ENCODE results near the gene DNAJA4. TPM values are rescaled to one million over a fixed set of nuclear protein-coding genes. Genes with fewer than 3 reads are reported as not detected.

Gene DNAJA4
- total RNA-seq, 2 experiments from 2014 or later: 26.0 to 28.5 TPM

GRCh38 chr15:78317145-78317836 lies 52.9 kb downstream of the DNAJA4 start:
- POLR2A ChIA-PET: interaction anchor here (0.6 to 1.0 kb wide), 2 partner anchors 22 to 52 kb away, joined by 3 read pairs; no protein-coding TSS in a partner anchor
- Mint-ChIP-seq H3K4me1 (no peaks in the 10 kb centered on the region), H3K27me3 (peaks cover 6% of the 10 kb centered on the region), H3K9me3 (no peaks in the 10 kb centered on the region), H3K27ac (no peak overlapping the region), H3K36me3 (no peaks in the 10 kb centered on the region), H3K4me3 (no peak overlapping the region)
- ATAC-seq (ENCODE audit: low read depth) (no peak), DNase-seq (no peak)

GRCh38 chr15:78319588-78319987 lies 55.2 kb downstream of the DNAJA4 start:
- POLR2A ChIA-PET: no interaction called here
- Mint-ChIP-seq H3K4me1 (no peaks in the 10 kb centered on the region), H3K9me3 (no peaks in the 10 kb centered on the region), H3K27me3 (peaks cover 6% of the 10 kb centered on the region), H3K36me3 (no peaks in the 10 kb centered on the region), H3K27ac (no peak overlapping the region), H3K4me3 (no peak overlapping the region)
- DNase-seq: no peak
- no peak for ATAC-seq (ENCODE audit: low read depth)

- no peak overlapping the region for H3K27ac Mint-ChIP-seq
- DNase-seq (no peak), ATAC-seq (ENCODE audit: low read depth) (no peak)
- POLR2A ChIA-PET: interaction anchor here (1.2 kb wide), 1 partner anchor 21 kb away, joined by 3 read pairs; the partner anchor contains the start of gene SKIC8
- peaks cover 11% of the 10 kb centered on the region for H3K27me3 Mint-ChIP-seq
- no peaks in the 10 kb centered on the region for H3K9me3 Mint-ChIP-seq
- no peaks in the 10 kb centered on the region for H3K4me1 Mint-ChIP-seq
- no peak overlapping the region for H3K4me3 Mint-ChIP-seq
- H3K36me3 Mint-ChIP-seq: no peaks in the 10 kb centered on the region
These were observed 55.8 kb downstream of the DNAJA4 start for GRCh38 chr15:78320183-78320582.

GRCh38 chr15:78321041-78321570 lies 56.7 kb downstream of the DNAJA4 start:
- ATAC-seq (ENCODE audit: low read depth) (no peak), DNase-seq (no peak)
- H3K4me1 Mint-ChIP-seq: no peaks in the 10 kb centered on the region
- H3K36me3 Mint-ChIP-seq: no peaks in the 10 kb centered on the region
- POLR2A ChIA-PET: interaction anchor here (0.6 to 1.2 kb wide), 2 partner anchors 22 to 159 kb away, joined by 3 read pairs; partner anchors contain the start of gene SKIC8
- peaks cover 12% of the 10 kb centered on the region for H3K27me3 Mint-ChIP-seq
- no peak overlapping the region for H3K4me3 Mint-ChIP-seq
- no peak overlapping the region for H3K27ac Mint-ChIP-seq
- no peaks in the 10 kb centered on the region for H3K9me3 Mint-ChIP-seq

GRCh38 chr15:78321786-78322185 lies 57.4 kb downstream of the DNAJA4 start:
- ATAC-seq (ENCODE audit: low read depth) (no peak), DNase-seq (no peak)
- POLR2A ChIA-PET: interaction anchor here (0.6 kb wide), 1 partner anchor 160 kb away, joined by 3 read pairs; no protein-coding TSS in a partner anchor
- Mint-ChIP-seq H3K4me1 (no peaks in the 10 kb centered on the region), H3K4me3 (no peak overlapping the region), H3K27ac (no peak overlapping the region), H3K36me3 (no peaks in the 10 kb centered on the region), H3K27me3 (peaks cover 12% of the 10 kb centered on the region), H3K9me3 (no peaks in the 10 kb centered on the region)

- Mint-ChIP-seq H3K4me3 (no peak overlapping the region), H3K27me3 (peaks cover 12% of the 10 kb centered on the region), H3K27ac (no peak overlapping the region), H3K4me1 (no peaks in the 10 kb centered on the region), H3K36me3 (no peaks in the 10 kb centered on the region), H3K9me3 (no peaks in the 10 kb centered on the region)
- POLR2A ChIA-PET: no interaction called here
- no peak for ATAC-seq (ENCODE audit: low read depth)
- DNase-seq: no peak
These were observed 57.9 kb downstream of the DNAJA4 start for GRCh38 chr15:78322243-78322642.

- no peak overlapping the region for H3K27ac Mint-ChIP-seq
These were observed 58.6 kb downstream of the DNAJA4 start for GRCh38 chr15:78322724-78323521.

GRCh38 chr15:78323693-78324092 lies 59.3 kb downstream of the DNAJA4 start:
- ATAC-seq (ENCODE audit: low read depth): no peak
- DNase-seq: no peak
- no peak overlapping the region for H3K27ac Mint-ChIP-seq
- no peaks in the 10 kb centered on the region for H3K9me3 Mint-ChIP-seq
- H3K27me3 Mint-ChIP-seq: peaks cover 12% of the 10 kb centered on the region
- H3K4me3 Mint-ChIP-seq: no peak overlapping the region
- POLR2A ChIA-PET: no interaction called here
- H3K4me1 Mint-ChIP-seq: no peaks in the 10 kb centered on the region
- H3K36me3 Mint-ChIP-seq: no peaks in the 10 kb centered on the region

More at GRCh38 chr15:78322724-78323521, 58.6 kb downstream of the DNAJA4 start:
- H3K4me3 Mint-ChIP-seq: no peak overlapping the region
- peaks cover 12% of the 10 kb centered on the region for H3K27me3 Mint-ChIP-seq
- no peaks in the 10 kb centered on the region for H3K9me3 Mint-ChIP-seq
- no peaks in the 10 kb centered on the region for H3K4me1 Mint-ChIP-seq
- POLR2A ChIA-PET: no interaction called here
- DNase-seq (no peak), ATAC-seq (ENCODE audit: low read depth) (no peak)
- H3K36me3 Mint-ChIP-seq: no peaks in the 10 kb centered on the region

- H3K9me3 Mint-ChIP-seq: no peaks in the 10 kb centered on the region
- H3K27ac Mint-ChIP-seq: no peak overlapping the region
- no peaks in the 10 kb centered on the region for H3K36me3 Mint-ChIP-seq
- peaks cover 12% of the 10 kb centered on the region for H3K27me3 Mint-ChIP-seq
- H3K4me1 Mint-ChIP-seq: no peaks in the 10 kb centered on the region
- POLR2A ChIA-PET: no interaction called here
- DNase-seq (no peak), ATAC-seq (ENCODE audit: low read depth) (no peak)
- no peak overlapping the region for H3K4me3 Mint-ChIP-seq
These were observed 59.8 kb downstream of the DNAJA4 start for GRCh38 chr15:78324144-78324543.

GRCh38 chr15:78325092-78325843 lies 60.9 kb downstream of the DNAJA4 start:
- Mint-ChIP-seq H3K27ac (no peak overlapping the region), H3K4me1 (no peaks in the 10 kb centered on the region), H3K36me3 (no peaks in the 10 kb centered on the region), H3K9me3 (no peaks in the 10 kb centered on the region), H3K4me3 (no peak overlapping the region), H3K27me3 (peaks cover 10% of the 10 kb centered on the region)
- no peak for ATAC-seq (ENCODE audit: low read depth)
- POLR2A ChIA-PET: no interaction called here
- no peak for DNase-seq

GRCh38 chr15:78327466-78327865 lies 63.1 kb downstream of the DNAJA4 start:
- Mint-ChIP-seq H3K36me3 (no peaks in the 10 kb centered on the region), H3K27ac (no peak overlapping the region), H3K27me3 (peaks cover 13% of the 10 kb centered on the region), H3K4me3 (no peak overlapping the region), H3K4me1 (no peaks in the 10 kb centered on the region), H3K9me3 (no peaks in the 10 kb centered on the region)
- DNase-seq: no peak
- no peak for ATAC-seq (ENCODE audit: low read depth)
- POLR2A ChIA-PET: no interaction called here

- Mint-ChIP-seq H3K4me3 (no peak overlapping the region), H3K36me3 (no peaks in the 10 kb centered on the region), H3K9me3 (no peaks in the 10 kb centered on the region), H3K27ac (no peak overlapping the region), H3K27me3 (peaks cover 17% of the 10 kb centered on the region), H3K4me1 (no peaks in the 10 kb centered on the region)
- ATAC-seq (ENCODE audit: low read depth) (no peak), DNase-seq (no peak)
- POLR2A ChIA-PET: no interaction called here
These were observed 65.3 kb downstream of the DNAJA4 start for GRCh38 chr15:78329625-78330024.
